Activated naive CD8-positive, alpha-beta T cell treated with anti-CD3 and anti-CD28 coated beads for 36 hours (primary cell): ENCODE measurements around the gene OR2T4. TPM values are rescaled to one million over a fixed set of nuclear protein-coding genes. Genes with fewer than 3 reads are reported as not detected.

ENCODE experiments used
- DNase-seq: peaks from one replicate; pipeline ENCODE4 v3.0.0; 2021
- H3K27ac Mint-ChIP-seq: one replicate; pipeline ENCODE4 v1.8.0; 2022; ENCODE audit warnings: mild to moderate bottlenecking, moderate library complexity, mixed read lengths
- H3K27me3 Mint-ChIP-seq: one replicate; pipeline ENCODE4 v1.8.0; 2022; ENCODE audit warnings: mild to moderate bottlenecking, mixed read lengths
- H3K36me3 Mint-ChIP-seq: one replicate; pipeline ENCODE4 v1.8.0; 2021; ENCODE audit warnings: mild to moderate bottlenecking, mixed read lengths
- H3K4me1 Mint-ChIP-seq: one replicate; pipeline ENCODE4 v1.8.0; 2021; ENCODE audit warnings: mixed read lengths
- H3K4me3 Mint-ChIP-seq: one replicate; pipeline ENCODE4 v1.8.0; 2022; ENCODE audit warnings: mild to moderate bottlenecking, moderate library complexity, mixed read lengths
- H3K9me3 Mint-ChIP-seq: one replicate; pipeline ENCODE4 v1.8.0; 2022; ENCODE audit warnings: mixed read lengths
- total RNA-seq, 2 experiments: library from RNA; stranded (reverse); gene quantifications; one replicate each; pipeline ENCODE4 v1.2.3, GENCODE V29; 2021

Gene OR2T4
- total RNA-seq, 2 experiments from 2014 or later: not detected

- H3K4me3 Mint-ChIP-seq: no peak overlapping the region
- H3K27me3 Mint-ChIP-seq: no peaks in the 10 kb centered on the region
- DNase-seq: no peak
- H3K27ac Mint-ChIP-seq: no peak overlapping the region
- H3K9me3 Mint-ChIP-seq: peaks cover 11% of the 10 kb centered on the region
- H3K36me3 Mint-ChIP-seq: peaks cover 5% of the 10 kb centered on the region
- no peaks in the 10 kb centered on the region for H3K4me1 Mint-ChIP-seq
These were observed 45.5 kb downstream of the OR2T4 start for GRCh38 chr1:248406721-248407692.

Other genes starting within 250 kb of the OR2T4 start
- gene OR2M5, start 216.5 kb upstream of the OR2T4 start, total RNA-seq: not detected
- not detected for gene OR2M2, start 186.8 kb upstream of the OR2T4 start, total RNA-seq
- gene OR2M3, start 164.4 kb upstream of the OR2T4 start, total RNA-seq: not detected
- gene OR2M4, start 130.2 kb upstream of the OR2T4 start, total RNA-seq: not detected
- not detected for gene OR2T33, start 83.7 kb upstream of the OR2T4 start, total RNA-seq
- not detected for gene OR2T12, start 58.2 kb upstream of the OR2T4 start, total RNA-seq
- gene OR2M7, start 37.1 kb upstream of the OR2T4 start, total RNA-seq: not detected
- not detected for gene OR14C36, start 12.9 kb upstream of the OR2T4 start, total RNA-seq
- gene OR2T6, start 14.1 kb downstream of the OR2T4 start, total RNA-seq: not detected
- not detected for gene OR2T1, start 41.4 kb downstream of the OR2T4 start, total RNA-seq
- not detected for gene OR2T2, start 84.0 kb downstream of the OR2T4 start, total RNA-seq
- not detected for gene OR2T3, start 111.7 kb downstream of the OR2T4 start, total RNA-seq
- gene OR2T5, start 126.9 kb downstream of the OR2T4 start, total RNA-seq: not detected
- not detected for gene OR2G6, start 146.4 kb downstream of the OR2T4 start, total RNA-seq
- gene OR2T29, start 201.1 kb downstream of the OR2T4 start, total RNA-seq: not detected
- not detected for gene OR2T34, start 213.1 kb downstream of the OR2T4 start, total RNA-seq
- not detected for gene OR2T10, start 236.0 kb downstream of the OR2T4 start, total RNA-seq